Measurements from ENCODE around the gene CCDC24. TPM values are rescaled to one million over a fixed set of nuclear protein-coding genes. Genes with fewer than 3 reads are reported as not detected.

The CCDC24 gene
- total RNA-seq, 4 donors from 2014 or later: 12.4 to 18.2 (median 15.7) TPM

- DNase-seq: peak in 2 of 3 donors; percentile 38 to 66
- peak in 1 of 6 experiments; percentile 13 for TF ChIP-seq CTCF (IDR thresholded peaks at IDR 0.05)
- peak in 1 of 2 donors; percentile 17 for TF ChIP-seq POLR2A (IDR thresholded peaks at IDR 0.05)
- Histone ChIP-seq H3K4me1 (peaks cover 0 to 42% (median 5%) of the 10 kb centered on the region in 4 donors), H3K27me3 (no peaks in the 10 kb centered on the region), H3K27ac (peak overlapping the region; percentile 75 to 93 (median 93)), H3K36me3 (no peaks in the 10 kb centered on the region), H3K9me3 (no peaks in the 10 kb centered on the region), H3K4me3 (peak overlapping the region; percentile 69 to 87 (median 85))
These were observed 39.3 kb downstream of the CCDC24 start for GRCh38 chr1:44030605-44031251.

- H3K27ac ChIP-seq: peak within 1 kb of the TSS; percentile 75 to 93 (median 93)
- peaks cover 0 to 50% (median 5%) of the 10 kb centered on the region in 4 donors for H3K4me1 ChIP-seq
- no peaks in the 10 kb centered on the region for H3K9me3 ChIP-seq
- H3K36me3 ChIP-seq: no peaks in the 10 kb centered on the region
- peak within 1 kb of the TSS; percentile 69 to 87 (median 85) for H3K4me3 ChIP-seq
- TF ChIP-seq CTCF (IDR thresholded peaks at IDR 0.05) (no peak), POLR2A (IDR thresholded peaks at IDR 0.05) (no peak)
- no peaks in the 10 kb centered on the region for H3K27me3 ChIP-seq
- DNase-seq: peak; percentile 34 to 67 (median 64)
These were observed 40.1 kb downstream of the CCDC24 start, which contains the start of gene SLC6A9 for GRCh38 chr1:44031252-44032169. TSS of gene SLC6A9 (minus strand) at chr1:44031462. CDS start at chr1:44024277, 7,185 bp downstream.

- TF ChIP-seq POLR2A (IDR thresholded peaks at IDR 0.05) (peak in 1 of 2 donors; percentile 57), CTCF (IDR thresholded peaks at IDR 0.05) (no peak)
- DNase-seq: peak in 1 of 3 donors; percentile 68
- H3K4me1 ChIP-seq: peaks cover 0 to 50% (median 5%) of the 10 kb centered on the region in 4 donors
These were observed 40.9 kb downstream of the CCDC24 start for GRCh38 chr1:44032170-44032790.

GRCh38 chr1:44033041-44033575 lies 41.7 kb downstream of the CCDC24 start:
- no peak for DNase-seq
- H3K27ac ChIP-seq: peak overlapping the region in 2 of 4 donors; percentile 93
- H3K36me3 ChIP-seq: no peaks in the 10 kb centered on the region
- H3K4me1 ChIP-seq: peaks cover 0 to 45% (median 5%) of the 10 kb centered on the region in 4 donors
- no peak overlapping the region for H3K4me3 ChIP-seq
- TF ChIP-seq POLR2A (IDR thresholded peaks at IDR 0.05): no peak
- TF ChIP-seq CTCF (IDR thresholded peaks at IDR 0.05): no peak
- no peaks in the 10 kb centered on the region for H3K9me3 ChIP-seq
- no peaks in the 10 kb centered on the region for H3K27me3 ChIP-seq

More at GRCh38 chr1:44032170-44032790, 40.9 kb downstream of the CCDC24 start:
- no peaks in the 10 kb centered on the region for H3K9me3 ChIP-seq
- no peaks in the 10 kb centered on the region for H3K36me3 ChIP-seq
- H3K27me3 ChIP-seq: no peaks in the 10 kb centered on the region
- peak overlapping the region in 1 of 4 donors; percentile 85 for H3K4me3 ChIP-seq
- peak overlapping the region in 3 of 4 donors; percentile 75 to 93 (median 93) for H3K27ac ChIP-seq

- no peaks in the 10 kb centered on the region for H3K9me3 ChIP-seq
- H3K36me3 ChIP-seq: no peaks in the 10 kb centered on the region
- DNase-seq: no peak
- H3K27ac ChIP-seq: peak overlapping the region in 1 of 4 donors; percentile 17
- H3K4me1 ChIP-seq: peaks cover 0 to 42% (median 5%) of the 10 kb centered on the region in 4 donors
- TF ChIP-seq POLR2A (IDR thresholded peaks at IDR 0.05) (no peak), CTCF (IDR thresholded peaks at IDR 0.05) (no peak)
- H3K27me3 ChIP-seq: no peaks in the 10 kb centered on the region
- no peak overlapping the region for H3K4me3 ChIP-seq
These were observed 42.4 kb downstream of the CCDC24 start for GRCh38 chr1:44033756-44034155.

All from Peyer's patch (tissue), 4 donors.